Liver (tissue), 9 donors: ENCODE results near the gene MROH8. TPM values are rescaled to one million over a fixed set of nuclear protein-coding genes. Genes with fewer than 3 reads are reported as not detected.
A peak's percentile ranks its signal among the peaks of the same experiment; 100 is the strongest.

Experiments
- DNase-seq: peaks from one replicate; pipeline ENCODE4 v3.0.0-alpha.2; 2017; ENCODE audit warnings: low spot score
- H3K27ac ChIP-seq, 2 donors: one replicate each; pipeline ENCODE4 v1.7.0; 2013; ENCODE audit warnings: inconsistent platforms in 2 of 2, low read length in 2 of 2, control low read depth in 1 of 2, low read depth in 1 of 2, mild to moderate bottlenecking in 1 of 2
- H3K27me3 ChIP-seq, 4 donors: one replicate each; pipeline versions ENCODE4 v1.6.1 to v1.7.0; 2013; ENCODE audit warnings: low read length in 3 of 4, inconsistent platforms in 1 of 4, mild to moderate bottlenecking in 1 of 4, moderate library complexity in 1 of 4; ENCODE audit not compliant: control insufficient read depth in 4 of 4, insufficient read depth in 4 of 4
- H3K36me3 ChIP-seq, 4 donors: one replicate each; pipeline versions ENCODE4 v1.6.1 to v1.7.0; 2013; ENCODE audit warnings: low read length in 3 of 4, mild to moderate bottlenecking in 3 of 4, low read depth in 1 of 4, moderate library complexity in 1 of 4; ENCODE audit not compliant: control insufficient read depth in 4 of 4, insufficient read depth in 3 of 4
- H3K4me1 ChIP-seq, 4 donors: one replicate each; pipeline versions ENCODE4 v1.6.1 to v1.7.0; 2013; ENCODE audit warnings: low read length in 3 of 4, mild to moderate bottlenecking in 3 of 4, moderate library complexity in 1 of 4; ENCODE audit not compliant: control insufficient read depth in 4 of 4, insufficient read depth in 4 of 4
- H3K4me3 ChIP-seq, 3 donors: one replicate each; pipeline versions ENCODE4 v1.6.1 to v1.7.0; 2013; ENCODE audit warnings: low read length in 3 of 3, control low read depth in 1 of 3, low read depth in 1 of 3, mild to moderate bottlenecking in 1 of 3
- H3K9ac ChIP-seq, 2 donors: one replicate each; pipeline ENCODE4 v1.7.0; 2013; ENCODE audit warnings: low read length in 2 of 2, mild to moderate bottlenecking in 2 of 2, moderate library complexity in 2 of 2, control low read depth in 1 of 2, low read depth in 1 of 2
- H3K9me3 ChIP-seq, 4 donors: one replicate each; pipeline versions ENCODE4 v1.6.1 to v1.7.0; 2013; ENCODE audit warnings: low read length in 3 of 4; ENCODE audit not compliant: control insufficient read depth in 4 of 4
- EGR1 ChIP-seq, 2 donors: IDR thresholded peaks; 2 replicates each; pipeline ENCODE4 v1.6.1; 2016 to 2018; ENCODE audit warnings: antibody characterized with exemption in 2 of 2, low read depth in 2 of 2
- FOXA1 ChIP-seq: IDR thresholded peaks from 2 replicates; pipeline ENCODE4 v1.6.1; 2016; ENCODE audit warnings: antibody characterized with exemption
- FOXA2 ChIP-seq: IDR thresholded peaks from 2 replicates; pipeline ENCODE4 v1.6.1; 2016; ENCODE audit warnings: antibody characterized with exemption
- GABPA ChIP-seq, 2 donors: IDR thresholded peaks in 1 of 2; conservative IDR thresholded peaks in 1 of 2; 2 replicates each; pipeline ENCODE4 v1.6.1; 2016; ENCODE audit warnings: antibody characterized with exemption in 2 of 2, mild to moderate bottlenecking in 1 of 2, moderate library complexity in 1 of 2
- HNF4A ChIP-seq, 2 donors: conservative IDR thresholded peaks; 2 replicates each; pipeline ENCODE4 v1.6.1; 2016; ENCODE audit warnings: antibody characterized with exemption in 2 of 2, mild to moderate bottlenecking in 2 of 2
- HNF4G ChIP-seq: IDR thresholded peaks from 2 replicates; pipeline ENCODE4 v1.6.1; 2016; ENCODE audit warnings: antibody characterized with exemption
- JUND ChIP-seq, 2 donors: IDR thresholded peaks; 2 replicates each; pipeline ENCODE4 v1.6.1; 2016; ENCODE audit warnings: antibody characterized with exemption in 2 of 2
- MAX ChIP-seq: IDR thresholded peaks from 2 replicates; pipeline ENCODE4 v1.6.1; 2016; ENCODE audit warnings: antibody characterized with exemption
- NR2F2 ChIP-seq: IDR thresholded peaks from 2 replicates; pipeline ENCODE4 v1.6.1; 2016; ENCODE audit warnings: antibody characterized with exemption
- REST ChIP-seq: IDR thresholded peaks from 2 replicates; pipeline ENCODE4 v1.6.1; 2016; ENCODE audit warnings: antibody characterized with exemption, mild to moderate bottlenecking
- RXRA ChIP-seq, 2 donors: IDR thresholded peaks; 2 replicates each; pipeline ENCODE4 v1.6.1; 2017 to 2018; ENCODE audit warnings: antibody characterized with exemption in 2 of 2, mild to moderate bottlenecking in 1 of 2
- SP1 ChIP-seq: IDR thresholded peaks from 2 replicates; pipeline ENCODE4 v1.6.1; 2018; ENCODE audit warnings: antibody characterized with exemption, mild to moderate bottlenecking
- TAF1 ChIP-seq: conservative IDR thresholded peaks from 2 replicates; pipeline ENCODE4 v1.6.1; 2016; ENCODE audit warnings: antibody characterized with exemption, mild to moderate bottlenecking
- YY1 ChIP-seq: IDR thresholded peaks from 2 replicates; pipeline ENCODE4 v1.6.1; 2016; ENCODE audit warnings: antibody characterized with exemption, mild to moderate bottlenecking
- WGBS: extraction: QIAGEN DNeasy Blood & Tissue Kit; methylation state at CpG from one replicate; pipeline ENCODE4 v1.1.7; 2013; 5-methylcytosine and 5-hydroxymethylcytosine counted together
- polyA plus RNA-seq, 2 donors: library from polyadenylated mRNA; stranded (reverse) in 1 of 2; unstranded in 1 of 2; fragments of 200-250 nt in 1 of 2; fragments of >200 nt in 1 of 2; fragmentation: Nextera tagmentation in 1 of 2; extraction: Ambion mirVana in 1 of 2; gene quantifications; one replicate each; pipeline versions ENCODE4 v1.2.1 to v1.2.3, GENCODE V29; 2013 to 2015
- total RNA-seq, 2 donors: library from RNA; depleted of rRNA; stranded (reverse); fragments of >200 nt; gene quantifications; one replicate each; pipeline ENCODE4 v1.2.3, GENCODE V29; 2014
- TF ChIP-seq, protein P1 (sequence below): IDR thresholded peaks from 2 replicates; pipeline ENCODE4 v1.6.1; 2016; ENCODE audit warnings: antibody characterized with exemption
- TF ChIP-seq, protein P2 (sequence below): fragments of 150-350 bp; IDR thresholded peaks from 2 replicates; pipeline ENCODE4 v1.5.1; 2017; ENCODE audit warnings: improper control_type of control experiment, low read depth, low read length; ENCODE audit not compliant: missing input control
- donor health status: healthy.
- donor health status: healthy.
- donor health status: healthy.
- donor health status: healthy.
- donor health status: healthy.

Gene MROH8
- total RNA-seq: 1 to 10 TPM; 2.0 to 5.1 TPM
- polyA plus RNA-seq: 1 to 10 TPM; 1.3 to 2.0 TPM

GRCh38 chr20:37178839-37179682, at the start of gene MROH8, which contains the start of gene RPN2:
TSS of gene MROH8 (minus strand) at chr20:37179548.
TSS of gene RPN2 (plus strand) at chr20:37179330. CDS start at chr20:37179357, 27 bp downstream.
- WGBS: under 1% methylated on average over 80 of the region's 80 CpGs
- peak within 1 kb of the TSS; percentile 93 to 98 for H3K27ac ChIP-seq
- H3K4me3 ChIP-seq: peak within 1 kb of the TSS; percentile 82 to 98 (median 95)
- TF ChIP-seq, protein P1, sequence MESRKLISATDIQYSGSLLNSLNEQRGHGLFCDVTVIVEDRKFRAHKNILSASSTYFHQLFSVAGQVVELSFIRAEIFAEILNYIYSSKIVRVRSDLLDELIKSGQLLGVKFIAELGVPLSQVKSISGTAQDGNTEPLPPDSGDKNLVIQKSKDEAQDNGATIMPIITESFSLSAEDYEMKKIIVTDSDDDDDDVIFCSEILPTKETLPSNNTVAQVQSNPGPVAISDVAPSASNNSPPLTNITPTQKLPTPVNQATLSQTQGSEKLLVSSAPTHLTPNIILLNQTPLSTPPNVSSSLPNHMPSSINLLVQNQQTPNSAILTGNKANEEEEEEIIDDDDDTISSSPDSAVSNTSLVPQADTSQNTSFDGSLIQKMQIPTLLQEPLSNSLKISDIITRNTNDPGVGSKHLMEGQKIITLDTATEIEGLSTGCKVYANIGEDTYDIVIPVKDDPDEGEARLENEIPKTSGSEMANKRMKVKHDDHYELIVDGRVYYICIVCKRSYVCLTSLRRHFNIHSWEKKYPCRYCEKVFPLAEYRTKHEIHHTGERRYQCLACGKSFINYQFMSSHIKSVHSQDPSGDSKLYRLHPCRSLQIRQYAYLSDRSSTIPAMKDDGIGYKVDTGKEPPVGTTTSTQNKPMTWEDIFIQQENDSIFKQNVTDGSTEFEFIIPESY: peak; percentile 80
- TF ChIP-seq MAX: peak; percentile 76
- no peak for TF ChIP-seq HNF4G
- peak; percentile 89 for TF ChIP-seq SP1
- peak; percentile 52 to 84 for TF ChIP-seq GABPA (IDR thresholded peaks at IDR 0.05 in 1 of 2, conservative IDR thresholded peaks at IDR 0.05 in 1 of 2)
- TF ChIP-seq YY1: peak; percentile 88
- no peak for TF ChIP-seq REST
- TF ChIP-seq FOXA2: no peak
- peak; percentile 22 to 67 for TF ChIP-seq EGR1 (IDR thresholded peaks at IDR 0.05; ENCODE audit: low read depth in 2 of 2)
- peak; percentile 97 for DNase-seq
- H3K27me3 ChIP-seq: no peaks in the 10 kb centered on the region
- H3K4me1 ChIP-seq: peaks cover 5 to 17% (median 10%) of the 10 kb centered on the region in 4 donors
- peaks cover 0 to 4% (median 0%) of the 10 kb centered on the region in 4 donors for H3K36me3 ChIP-seq
- peak within 1 kb of the TSS; percentile 82 to 94 for H3K9ac ChIP-seq
- H3K9me3 ChIP-seq: no peaks in the 10 kb centered on the region

GRCh38 chr20:37228656-37229055, 49.3 kb upstream of the MROH8 start:
- no peaks in the 10 kb centered on the region for H3K9me3 ChIP-seq
- no peak for DNase-seq
- no peak overlapping the region for H3K9ac ChIP-seq
- H3K27ac ChIP-seq: no peak overlapping the region
- no peaks in the 10 kb centered on the region for H3K27me3 ChIP-seq
- peaks cover 4 to 96% (median 85%) of the 10 kb centered on the region in 4 donors for H3K36me3 ChIP-seq
- no peak overlapping the region for H3K4me3 ChIP-seq
- WGBS: 95% methylated on average over 5 of the region's 5 CpGs
- no peaks in the 10 kb centered on the region for H3K4me1 ChIP-seq
- TF ChIP-seq MAX (no peak), YY1 (no peak), HNF4A (conservative IDR thresholded peaks at IDR 0.05) (no peak), TAF1 (no peak), GABPA (IDR thresholded peaks at IDR 0.05 in 1 of 2, conservative IDR thresholded peaks at IDR 0.05 in 1 of 2) (no peak), RXRA (IDR thresholded peaks at IDR 0.05) (no peak), FOXA1 (no peak), REST (no peak), NR2F2 (no peak), JUND (IDR thresholded peaks at IDR 0.05) (no peak)
- TF ChIP-seq, protein P1: no peak
- TF ChIP-seq, protein P2, sequence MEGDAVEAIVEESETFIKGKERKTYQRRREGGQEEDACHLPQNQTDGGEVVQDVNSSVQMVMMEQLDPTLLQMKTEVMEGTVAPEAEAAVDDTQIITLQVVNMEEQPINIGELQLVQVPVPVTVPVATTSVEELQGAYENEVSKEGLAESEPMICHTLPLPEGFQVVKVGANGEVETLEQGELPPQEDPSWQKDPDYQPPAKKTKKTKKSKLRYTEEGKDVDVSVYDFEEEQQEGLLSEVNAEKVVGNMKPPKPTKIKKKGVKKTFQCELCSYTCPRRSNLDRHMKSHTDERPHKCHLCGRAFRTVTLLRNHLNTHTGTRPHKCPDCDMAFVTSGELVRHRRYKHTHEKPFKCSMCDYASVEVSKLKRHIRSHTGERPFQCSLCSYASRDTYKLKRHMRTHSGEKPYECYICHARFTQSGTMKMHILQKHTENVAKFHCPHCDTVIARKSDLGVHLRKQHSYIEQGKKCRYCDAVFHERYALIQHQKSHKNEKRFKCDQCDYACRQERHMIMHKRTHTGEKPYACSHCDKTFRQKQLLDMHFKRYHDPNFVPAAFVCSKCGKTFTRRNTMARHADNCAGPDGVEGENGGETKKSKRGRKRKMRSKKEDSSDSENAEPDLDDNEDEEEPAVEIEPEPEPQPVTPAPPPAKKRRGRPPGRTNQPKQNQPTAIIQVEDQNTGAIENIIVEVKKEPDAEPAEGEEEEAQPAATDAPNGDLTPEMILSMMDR: no peak
